Uterus (tissue), 4 donors: Measurements from ENCODE around the gene GLP1R. TPM values are rescaled to one million over a fixed set of nuclear protein-coding genes. Genes with fewer than 3 reads are reported as not detected.

Source experiments
- DNase-seq, 2 donors: peaks; one replicate each; pipeline ENCODE4 v3.0.0-alpha.2; 2019 to 2020
- H3K27ac ChIP-seq, 2 donors: fragments of 200-600 bp; sonication (generic); 1 replicate in 1 of 2; 2 replicates in 1 of 2; pipeline ENCODE4 v1.5.1; 2016 to 2018
- H3K27me3 ChIP-seq, 2 donors: fragments of 200-600 bp; sonication (generic); one replicate each; pipeline ENCODE4 v1.5.1; 2018 to 2019; ENCODE audit warnings: control low read depth in 1 of 2
- H3K36me3 ChIP-seq, 2 donors: fragments of 200-600 bp; sonication (generic); one replicate each; pipeline ENCODE4 v1.5.1; 2019; ENCODE audit warnings: control low read depth in 1 of 2
- H3K4me1 ChIP-seq, 2 donors: fragments of 200-600 bp; sonication (generic); one replicate each; pipeline ENCODE4 v1.5.1; 2018 to 2019; ENCODE audit warnings: control low read depth in 1 of 2
- H3K4me3 ChIP-seq, 2 donors: fragments of 200-600 bp; sonication (generic); 1 replicate in 1 of 2; 2 replicates in 1 of 2; pipeline ENCODE4 v1.5.1; 2018 to 2019; ENCODE audit warnings: mild to moderate bottlenecking in 1 of 2
- H3K9me3 ChIP-seq, 2 donors: fragments of 200-600 bp; sonication (generic); one replicate each; pipeline ENCODE4 v1.5.1; 2019; ENCODE audit warnings: control low read depth in 1 of 2
- POLR2A ChIP-seq, 2 donors: fragments of 450-650 bp; IDR thresholded peaks; one replicate each; pipeline ENCODE4 v1.6.1; 2016; ENCODE audit warnings: antibody characterized with exemption in 2 of 2, mild to moderate bottlenecking in 1 of 2, moderate library complexity in 1 of 2
- intact Hi-C: fragments of 100-400 bp; cut with DNase I; formaldehyde crosslinking; loops from one replicate; pipeline ENCODE4 v1.15.1; 2023; ENCODE audit warnings: low total_unique reads
- total RNA-seq, 4 donors: library from RNA; depleted of rRNA in 3 of 4; stranded (reverse); fragments of >200 nt in 3 of 4; gene quantifications; one replicate each; pipeline versions ENCODE4 v1.1.0 to v1.2.4, GENCODE V29; 2014 to 2023
- TF ChIP-seq, protein P1 (sequence below), 4 experiments: fragments of 200-600 bp in 2 of 4; fragments of 450-650 bp in 2 of 4; sonication (generic) in 2 of 4; IDR thresholded peaks; one replicate each; pipeline ENCODE4 v1.5.1; 2016 to 2019; ENCODE audit warnings: antibody characterized with exemption in 4 of 4, mild to moderate bottlenecking in 2 of 4, moderate library complexity in 1 of 4
- donor health status: DM: yes; HTN: yes; CAD: no.

GLP1R gene
- total RNA-seq, 4 donors from 2014 or later, result 0.55 TPM; not detected in 3

DNA sequence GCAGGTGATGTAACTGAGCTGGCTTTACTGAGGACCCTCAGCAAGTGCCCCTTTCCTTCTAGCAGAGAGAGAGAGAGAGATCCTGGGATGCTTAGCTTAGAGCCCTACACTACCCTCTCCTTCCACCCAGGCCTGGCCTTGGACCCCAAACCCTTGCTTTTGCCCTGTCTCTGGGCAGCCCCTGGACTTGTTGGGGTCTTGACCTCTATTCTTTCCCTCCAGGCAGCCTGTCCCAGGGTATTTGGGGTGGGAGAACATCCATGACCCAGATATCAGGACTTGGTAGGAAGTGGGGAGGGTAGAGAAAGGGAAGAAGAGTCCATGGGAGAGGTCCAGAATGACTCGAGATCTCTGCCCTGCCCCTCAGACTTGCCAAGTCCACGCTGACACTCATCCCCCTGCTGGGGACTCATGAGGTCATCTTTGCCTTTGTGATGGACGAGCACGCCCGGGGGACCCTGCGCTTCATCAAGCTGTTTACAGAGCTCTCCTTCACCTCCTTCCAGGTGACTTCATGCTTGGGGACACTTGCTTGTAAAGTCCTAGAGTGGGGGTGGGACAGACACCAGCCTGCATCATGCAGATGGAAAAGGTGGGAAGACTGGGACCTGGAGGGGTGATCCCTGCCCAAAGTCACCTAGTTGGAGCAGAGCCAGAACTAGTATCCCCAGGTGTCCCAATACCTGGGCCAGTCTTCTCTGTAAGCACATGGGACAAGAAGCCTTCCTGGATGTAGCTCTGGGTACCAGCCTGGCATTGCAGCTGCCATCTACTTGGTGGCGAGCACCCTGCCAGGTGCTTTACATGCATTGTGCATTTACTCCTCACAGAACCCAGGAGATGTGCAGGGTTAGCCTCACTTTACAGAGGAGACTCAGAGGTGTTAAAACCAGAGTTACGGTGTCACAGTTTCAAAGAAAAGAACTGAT, 30.9 kb downstream of the GLP1R start:
- TF ChIP-seq, protein P1, sequence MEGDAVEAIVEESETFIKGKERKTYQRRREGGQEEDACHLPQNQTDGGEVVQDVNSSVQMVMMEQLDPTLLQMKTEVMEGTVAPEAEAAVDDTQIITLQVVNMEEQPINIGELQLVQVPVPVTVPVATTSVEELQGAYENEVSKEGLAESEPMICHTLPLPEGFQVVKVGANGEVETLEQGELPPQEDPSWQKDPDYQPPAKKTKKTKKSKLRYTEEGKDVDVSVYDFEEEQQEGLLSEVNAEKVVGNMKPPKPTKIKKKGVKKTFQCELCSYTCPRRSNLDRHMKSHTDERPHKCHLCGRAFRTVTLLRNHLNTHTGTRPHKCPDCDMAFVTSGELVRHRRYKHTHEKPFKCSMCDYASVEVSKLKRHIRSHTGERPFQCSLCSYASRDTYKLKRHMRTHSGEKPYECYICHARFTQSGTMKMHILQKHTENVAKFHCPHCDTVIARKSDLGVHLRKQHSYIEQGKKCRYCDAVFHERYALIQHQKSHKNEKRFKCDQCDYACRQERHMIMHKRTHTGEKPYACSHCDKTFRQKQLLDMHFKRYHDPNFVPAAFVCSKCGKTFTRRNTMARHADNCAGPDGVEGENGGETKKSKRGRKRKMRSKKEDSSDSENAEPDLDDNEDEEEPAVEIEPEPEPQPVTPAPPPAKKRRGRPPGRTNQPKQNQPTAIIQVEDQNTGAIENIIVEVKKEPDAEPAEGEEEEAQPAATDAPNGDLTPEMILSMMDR (IDR thresholded peaks at IDR 0.05), result no peak
- no peak for TF ChIP-seq POLR2A (IDR thresholded peaks at IDR 0.05)
- H3K9me3 ChIP-seq, result no peaks in the 10 kb centered on the region
- intact Hi-C loops, result no loop called here
- no peak for DNase-seq
- no peaks in the 10 kb centered on the region for H3K36me3 ChIP-seq
- no peak overlapping the region for H3K4me3 ChIP-seq
- no peaks in the 10 kb centered on the region for H3K4me1 ChIP-seq
- H3K27ac ChIP-seq, result no peak overlapping the region
- H3K27me3 ChIP-seq, result no peaks in the 10 kb centered on the region

DNA sequence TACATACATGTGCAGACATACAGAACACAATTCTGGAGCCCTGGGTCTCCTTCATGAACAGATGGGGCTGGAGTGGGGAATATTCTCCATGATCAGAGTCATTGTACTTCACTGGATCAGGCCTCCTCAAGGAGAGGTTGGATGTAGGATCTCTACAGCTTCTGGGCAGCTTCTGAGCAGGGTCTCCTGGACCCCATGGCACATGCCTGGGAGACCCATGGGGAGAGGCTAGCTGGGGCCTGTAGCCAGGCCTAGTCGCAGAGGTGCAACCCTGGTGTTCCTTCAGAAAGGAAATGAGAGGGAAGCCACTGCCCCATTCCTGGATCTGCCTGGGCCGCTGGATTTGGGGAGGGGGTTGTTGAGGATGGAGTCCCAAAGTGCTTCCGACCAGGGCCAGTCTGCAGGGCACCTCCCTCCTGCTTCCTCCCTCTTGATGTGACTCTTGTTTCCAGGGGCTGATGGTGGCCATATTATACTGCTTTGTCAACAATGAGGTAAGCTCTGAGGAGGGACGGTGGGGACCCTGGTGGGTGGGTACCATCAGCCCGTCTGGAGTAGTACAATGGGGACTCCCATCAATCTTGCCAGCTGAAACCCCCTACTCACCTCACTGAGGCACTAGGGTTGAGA, 31.8 kb downstream of the GLP1R start:
- TF ChIP-seq, protein P1 (IDR thresholded peaks at IDR 0.05), result no peak
- no peak for TF ChIP-seq POLR2A (IDR thresholded peaks at IDR 0.05)
- Histone ChIP-seq H3K9me3 (no peaks in the 10 kb centered on the region), H3K27ac (no peak overlapping the region), H3K36me3 (no peaks in the 10 kb centered on the region), H3K4me1 (no peaks in the 10 kb centered on the region), H3K4me3 (no peak overlapping the region), H3K27me3 (no peaks in the 10 kb centered on the region)
- no peak for DNase-seq
- intact Hi-C loops, result no loop called here

DNA sequence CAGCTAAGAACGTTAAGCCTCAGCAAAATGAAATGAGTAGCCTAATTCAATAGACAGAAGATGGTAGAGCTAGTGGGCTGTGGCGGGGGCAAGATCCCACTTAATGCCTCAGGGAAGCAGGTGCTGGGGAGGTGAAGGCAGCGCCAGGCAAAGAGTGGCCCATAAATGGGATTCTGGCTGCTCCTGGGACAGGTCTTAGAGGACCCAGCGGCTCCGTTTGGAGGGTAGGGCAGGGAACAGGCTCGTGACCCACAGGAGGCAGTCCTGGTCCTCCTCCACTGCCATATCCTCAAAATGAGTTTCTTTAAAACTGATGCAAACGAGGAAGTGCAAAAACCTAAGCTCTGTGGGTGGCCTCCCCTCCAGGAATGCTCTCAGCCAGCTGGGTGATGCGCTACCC, 33.7 kb downstream of the GLP1R start:
- H3K36me3 ChIP-seq, result no peaks in the 10 kb centered on the region
- no peak for TF ChIP-seq POLR2A (IDR thresholded peaks at IDR 0.05)
- TF ChIP-seq, protein P1 (IDR thresholded peaks at IDR 0.05), result no peak
- no peaks in the 10 kb centered on the region for H3K4me1 ChIP-seq
- H3K9me3 ChIP-seq, result no peaks in the 10 kb centered on the region
- intact Hi-C loops, result no loop called here
- no peak overlapping the region for H3K27ac ChIP-seq
- no peak overlapping the region for H3K4me3 ChIP-seq
- DNase-seq, result no peak
- no peaks in the 10 kb centered on the region for H3K27me3 ChIP-seq

DNA sequence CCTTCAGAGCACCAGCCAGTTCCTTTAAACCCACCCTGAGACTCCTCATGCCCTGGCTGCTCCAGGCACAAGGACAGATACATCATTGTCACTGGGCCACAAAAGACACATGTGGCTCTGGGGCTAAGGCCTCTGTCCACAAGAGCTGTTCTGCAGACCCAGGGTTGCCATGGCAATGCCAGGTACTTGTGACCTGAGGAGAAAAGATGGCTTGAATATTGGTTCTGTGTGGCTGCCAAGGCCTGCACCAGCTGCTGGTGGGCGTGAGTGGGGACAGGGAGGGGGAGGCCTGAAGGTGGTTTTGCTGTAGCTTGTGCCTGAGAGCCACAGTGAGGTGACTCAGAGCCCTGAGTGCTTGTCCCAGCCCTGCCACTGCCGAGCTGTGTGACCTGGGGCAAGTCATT, 34.7 kb downstream of the GLP1R start:
- no peaks in the 10 kb centered on the region for H3K9me3 ChIP-seq
- H3K4me3 ChIP-seq, result no peak overlapping the region
- no peak for DNase-seq
- no peak overlapping the region for H3K27ac ChIP-seq
- H3K4me1 ChIP-seq, result no peaks in the 10 kb centered on the region
- no peak for TF ChIP-seq POLR2A (IDR thresholded peaks at IDR 0.05)
- TF ChIP-seq, protein P1 (IDR thresholded peaks at IDR 0.05), result no peak
- H3K36me3 ChIP-seq, result no peaks in the 10 kb centered on the region
- intact Hi-C loops, result no loop called here
- H3K27me3 ChIP-seq, result no peaks in the 10 kb centered on the region

DNA sequence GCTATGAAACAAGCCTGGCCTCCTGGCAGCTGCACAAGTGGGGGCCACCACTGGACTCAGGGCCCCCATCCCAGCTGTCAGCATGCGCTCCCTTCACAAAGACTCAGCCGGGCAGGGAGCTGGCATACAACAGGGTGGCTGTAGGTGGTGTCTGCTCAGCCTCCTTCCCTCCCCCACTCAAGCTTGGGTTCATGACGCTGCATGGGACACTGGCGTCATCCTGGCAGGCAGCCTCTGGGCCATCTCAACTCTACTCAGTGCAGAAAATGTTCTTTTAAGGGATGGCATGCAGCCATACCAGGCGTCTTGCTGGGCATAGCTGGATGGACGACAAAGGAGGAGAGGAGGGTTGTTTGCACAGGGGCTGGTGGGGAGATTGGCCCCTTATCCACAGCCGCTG, 35.9 kb downstream of the GLP1R start:
- DNase-seq, result no peak
- Histone ChIP-seq H3K27ac (no peak overlapping the region), H3K27me3 (no peaks in the 10 kb centered on the region), H3K9me3 (no peaks in the 10 kb centered on the region), H3K4me3 (no peak overlapping the region), H3K4me1 (no peaks in the 10 kb centered on the region), H3K36me3 (no peaks in the 10 kb centered on the region)
- TF ChIP-seq, protein P1 (IDR thresholded peaks at IDR 0.05), result no peak
- no peak for TF ChIP-seq POLR2A (IDR thresholded peaks at IDR 0.05)
- intact Hi-C loops, result no loop called here
